Trophoblast cell (in vitro differentiated cells and primary cell): ENCODE data around the gene APOL4.
"Not testable (repeated sequence)": the region's sequence is repeated elsewhere in the genome, so short reads cannot be mapped to it uniquely, and the experiment has no call there.

Experiments
- DNase-seq, 2 donors: peaks; one replicate each; pipeline ENCODE4 v3.0.0-alpha.2; 2016
- H2AFZ ChIP-seq: 2 replicates; pipeline ENCODE4 v1.6.1; 2013; ENCODE audit warnings: low read length, moderate library complexity, mild to moderate bottlenecking; ENCODE audit not compliant: insufficient read depth, poor library complexity
- H2AK5ac ChIP-seq: 2 replicates; pipeline ENCODE4 v1.6.1; 2013; ENCODE audit warnings: mild to moderate bottlenecking, low read length
- H2BK120ac ChIP-seq: 2 replicates; pipeline ENCODE4 v1.6.1; 2013; ENCODE audit warnings: low read length, mild to moderate bottlenecking, moderate library complexity; ENCODE audit not compliant: insufficient read depth, poor library complexity
- H2BK12ac ChIP-seq: 2 replicates; pipeline ENCODE4 v1.6.1; 2013; ENCODE audit warnings: mild to moderate bottlenecking, low read length, moderate library complexity
- H2BK5ac ChIP-seq: 2 replicates; pipeline ENCODE4 v1.6.1; 2013; ENCODE audit warnings: low read length, low read depth, moderate library complexity, mild to moderate bottlenecking; ENCODE audit not compliant: poor library complexity
- H3K14ac ChIP-seq: 2 replicates; pipeline ENCODE4 v1.6.1; 2013; ENCODE audit warnings: mild to moderate bottlenecking, low read length
- H3K18ac ChIP-seq: 2 replicates; pipeline ENCODE4 v1.6.1; 2013; ENCODE audit warnings: mild to moderate bottlenecking, low read length
- H3K23ac ChIP-seq: 2 replicates; pipeline ENCODE4 v1.6.1; 2013; ENCODE audit warnings: low read length
- H3K27ac ChIP-seq: 2 replicates; pipeline ENCODE4 v1.5.1; 2013; ENCODE audit warnings: low read depth, mild to moderate bottlenecking, inconsistent platforms, low read length, moderate library complexity
- H3K27me3 ChIP-seq: 2 replicates; pipeline ENCODE4 v1.6.1; 2013; ENCODE audit warnings: inconsistent platforms, mild to moderate bottlenecking, low read length, moderate library complexity; ENCODE audit not compliant: insufficient read depth
- H3K36me3 ChIP-seq, 2 experiments: 1 replicate in 1 of 2; 2 replicates in 1 of 2; pipeline ENCODE4 v1.6.1; 2013; ENCODE audit warnings: low read length in 2 of 2, mild to moderate bottlenecking in 2 of 2, moderate library complexity in 1 of 2; ENCODE audit not compliant: insufficient read depth in 2 of 2, control insufficient read depth in 1 of 2
- H3K4ac ChIP-seq: 2 replicates; pipeline ENCODE4 v1.6.1; 2013; ENCODE audit warnings: low read depth, mild to moderate bottlenecking, low read length, moderate library complexity
- H3K4me1 ChIP-seq, 2 experiments: 1 replicate in 1 of 2; 2 replicates in 1 of 2; pipeline ENCODE4 v1.6.1; 2013; ENCODE audit warnings: low read length in 2 of 2, mild to moderate bottlenecking in 2 of 2, moderate library complexity in 1 of 2; ENCODE audit not compliant: insufficient read depth in 2 of 2, control insufficient read depth in 1 of 2
- H3K4me2 ChIP-seq: 2 replicates; pipeline ENCODE4 v1.6.1; 2013; ENCODE audit warnings: inconsistent platforms, mild to moderate bottlenecking, low read length, moderate library complexity
- H3K4me3 ChIP-seq: 2 replicates; pipeline ENCODE4 v1.5.1; 2013; ENCODE audit warnings: mild to moderate bottlenecking, low read depth, low read length, inconsistent platforms
- H3K79me1 ChIP-seq: one replicate; pipeline ENCODE4 v1.6.1; 2013; ENCODE audit warnings: low read length
- H3K79me2 ChIP-seq: 2 replicates; pipeline ENCODE4 v1.6.1; 2013; ENCODE audit warnings: low read length, mild to moderate bottlenecking; ENCODE audit not compliant: control insufficient read depth, insufficient read depth, poor library complexity
- H3K9ac ChIP-seq: 2 replicates; pipeline ENCODE4 v1.6.1; 2013; ENCODE audit warnings: mild to moderate bottlenecking, low read length
- H3K9me3 ChIP-seq: 2 replicates; pipeline ENCODE4 v1.6.1; 2013; ENCODE audit warnings: low read depth, mild to moderate bottlenecking, control low read depth, inconsistent platforms, low read length; ENCODE audit not compliant: insufficient read depth
- H4K12ac ChIP-seq: 2 replicates; pipeline ENCODE4 v1.6.1; 2013; ENCODE audit warnings: low read depth, mild to moderate bottlenecking, low read length, moderate library complexity
- H4K8ac ChIP-seq: 2 replicates; pipeline ENCODE4 v1.6.1; 2013; ENCODE audit warnings: low read depth, mild to moderate bottlenecking, low read length, moderate library complexity
- H4K91ac ChIP-seq: one replicate; pipeline ENCODE4 v1.6.1; 2013; ENCODE audit warnings: low read depth, mild to moderate bottlenecking, low read length, moderate library complexity
- WGBS: extraction: QIAGEN DNeasy Blood & Tissue Kit; methylation state at CpG from one replicate; pipeline ENCODE4 v1.1.7; 2013; ENCODE audit warnings: missing lambda C conversion rate; ENCODE audit not compliant: insufficient read length, insufficient coverage; ENCODE audit errors: extremely low coverage; 5-methylcytosine and 5-hydroxymethylcytosine counted together

The APOL4 gene

DNA sequence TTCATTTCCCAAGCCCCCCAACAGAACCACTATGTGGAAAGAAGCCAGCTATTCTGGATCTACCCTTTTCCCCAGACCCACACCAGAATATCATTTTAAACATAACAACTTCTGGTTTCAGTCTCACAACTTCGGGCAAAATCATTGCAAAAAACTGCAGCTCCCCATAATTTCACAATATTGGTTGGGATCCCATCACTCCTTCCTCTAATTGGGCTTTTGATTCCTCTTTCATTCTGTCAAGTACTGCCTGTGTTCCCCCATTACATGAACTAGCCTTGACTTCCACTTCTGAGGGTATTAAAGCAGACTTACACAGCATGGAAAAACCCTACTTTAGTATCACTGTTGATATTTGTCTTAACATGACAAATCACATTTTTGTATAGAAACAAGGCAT is 37.0 kb downstream of the APOL4 start:
- Histone ChIP-seq H2BK12ac (no peak overlapping the region), H3K23ac (no peak overlapping the region), H3K27me3 (no peaks in the 10 kb centered on the region), H3K4me1 (no peaks in the 10 kb centered on the region), H3K14ac (no peak overlapping the region), H3K27ac (no peak overlapping the region), H2AK5ac (no peak overlapping the region), H3K79me1 (no peaks in the 10 kb centered on the region), H2AFZ (no peak overlapping the region), H3K9ac (no peak overlapping the region), H4K8ac (no peak overlapping the region), H2BK120ac (no peak overlapping the region), H4K12ac (no peak overlapping the region), H3K79me2 (no peaks in the 10 kb centered on the region), H2BK5ac (no peak overlapping the region), H4K91ac (no peak overlapping the region), H3K4me2 (no peak overlapping the region), H3K9me3 (peaks cover 1% of the 10 kb centered on the region), H3K4me3 (no peak overlapping the region), H3K18ac (no peak overlapping the region), H3K36me3 (no peaks in the 10 kb centered on the region), H3K4ac (no peak overlapping the region)
- DNase-seq = peak in 1 of 2 donors; percentile 35
- WGBS = no CpG with 5 or more reads among the region's 1 CpG

GRCh38 chr22:36163497-36163896 is 38.1 kb downstream of the APOL4 start:
- no peaks in the 10 kb centered on the region for H3K4me1 ChIP-seq
- H3K4me2 ChIP-seq = no peak overlapping the region
- no peak overlapping the region for H3K4me3 ChIP-seq
- no peaks in the 10 kb centered on the region for H3K79me1 ChIP-seq
- no peaks in the 10 kb centered on the region for H3K79me2 ChIP-seq
- H3K18ac ChIP-seq = no peak overlapping the region
- no CpG with 5 or more reads among the region's 2 CpGs for WGBS
- H3K27me3 ChIP-seq = no peaks in the 10 kb centered on the region
- no peak overlapping the region for H2AK5ac ChIP-seq
- H2BK120ac ChIP-seq = no peak overlapping the region
- no peak overlapping the region for H2BK12ac ChIP-seq
- H4K91ac ChIP-seq = no peak overlapping the region
- H4K8ac ChIP-seq = no peak overlapping the region
- peaks cover 1% of the 10 kb centered on the region for H3K9me3 ChIP-seq
- H3K36me3 ChIP-seq = no peaks in the 10 kb centered on the region
- no peak overlapping the region for H3K27ac ChIP-seq
- no peak overlapping the region for H3K14ac ChIP-seq
- no peak for DNase-seq
- H3K4ac ChIP-seq = no peak overlapping the region
- H2BK5ac ChIP-seq = no peak overlapping the region
- no peak overlapping the region for H3K23ac ChIP-seq
- H2AFZ ChIP-seq = no peak overlapping the region
- H4K12ac ChIP-seq = no peak overlapping the region
- no peak overlapping the region for H3K9ac ChIP-seq

GRCh38 chr22:36162127-36163034 is 39.2 kb downstream of the APOL4 start:
- no CpG with 5 or more reads among the region's 6 CpGs for WGBS
- H4K91ac ChIP-seq = no peak overlapping the region
- no peak overlapping the region for H3K4me3 ChIP-seq
- H3K4ac ChIP-seq = no peak overlapping the region
- no peaks in the 10 kb centered on the region for H3K36me3 ChIP-seq
- H3K79me1 ChIP-seq = no peaks in the 10 kb centered on the region
- DNase-seq = no peak
- H2BK120ac ChIP-seq = no peak overlapping the region
- no peak overlapping the region for H3K18ac ChIP-seq
- no peaks in the 10 kb centered on the region for H3K4me1 ChIP-seq
- H3K23ac ChIP-seq = no peak overlapping the region
- no peak overlapping the region for H2AK5ac ChIP-seq
- no peak overlapping the region for H4K8ac ChIP-seq
- H4K12ac ChIP-seq = no peak overlapping the region
- H2AFZ ChIP-seq = no peak overlapping the region
- peaks cover 1% of the 10 kb centered on the region for H3K9me3 ChIP-seq
- no peaks in the 10 kb centered on the region for H3K27me3 ChIP-seq
- no peak overlapping the region for H3K9ac ChIP-seq
- no peak overlapping the region for H2BK12ac ChIP-seq
- no peak overlapping the region for H3K14ac ChIP-seq
- H2BK5ac ChIP-seq = no peak overlapping the region
- no peak overlapping the region for H3K27ac ChIP-seq
- H3K79me2 ChIP-seq = no peaks in the 10 kb centered on the region
- no peak overlapping the region for H3K4me2 ChIP-seq

GRCh38 chr22:36161793-36162126 is 39.8 kb downstream of the APOL4 start:
- H3K14ac ChIP-seq, H3K4me1 ChIP-seq, H3K23ac ChIP-seq, H4K8ac ChIP-seq, H3K4ac ChIP-seq, H3K27me3 ChIP-seq, H4K91ac ChIP-seq, H3K27ac ChIP-seq, H3K79me1 ChIP-seq, H2AFZ ChIP-seq, H2AK5ac ChIP-seq, H3K79me2 ChIP-seq, H3K9me3 ChIP-seq, H3K9ac ChIP-seq, H3K4me3 ChIP-seq, H3K18ac ChIP-seq, H2BK5ac ChIP-seq, H3K36me3 ChIP-seq, H3K4me2 ChIP-seq, H4K12ac ChIP-seq, H2BK12ac ChIP-seq, H2BK120ac ChIP-seq: not testable (repeated sequence)
- DNase-seq = peak; percentile 89 to 91
- WGBS = no CpG with 5 or more reads among the region's 5 CpGs
